Liver (tissue), 3 donors: ENCODE data around the gene COL27A1.
"Not testable (repeated sequence)": the region's sequence is repeated elsewhere in the genome, so short reads cannot be mapped to it uniquely, and the experiment has no call there.

Experiments
- CTCF ChIP-seq: fragments of 150-350 bp; IDR thresholded peaks from 2 replicates; pipeline ENCODE4 v1.5.1; 2017; ENCODE audit warnings: improper control_type of control experiment, low read depth, low read length; ENCODE audit not compliant: missing input control
- EGR1 ChIP-seq, 2 donors: IDR thresholded peaks; 2 replicates each; pipeline ENCODE4 v1.6.1; 2016 to 2018; ENCODE audit warnings: antibody characterized with exemption in 2 of 2, low read depth in 2 of 2
- FOXA1 ChIP-seq: IDR thresholded peaks from 2 replicates; pipeline ENCODE4 v1.6.1; 2016; ENCODE audit warnings: antibody characterized with exemption
- JUND ChIP-seq, 2 donors: IDR thresholded peaks; 2 replicates each; pipeline ENCODE4 v1.6.1; 2016; ENCODE audit warnings: antibody characterized with exemption in 2 of 2
- MAX ChIP-seq: IDR thresholded peaks from 2 replicates; pipeline ENCODE4 v1.6.1; 2016; ENCODE audit warnings: antibody characterized with exemption
- RAD21 ChIP-seq, 2 donors: IDR thresholded peaks; 2 replicates each; pipeline ENCODE4 v1.6.1; 2016; ENCODE audit warnings: antibody characterized with exemption in 2 of 2, mild to moderate bottlenecking in 2 of 2
- REST ChIP-seq: IDR thresholded peaks from 2 replicates; pipeline ENCODE4 v1.6.1; 2016; ENCODE audit warnings: antibody characterized with exemption, mild to moderate bottlenecking
- RXRA ChIP-seq, 2 donors: IDR thresholded peaks; 2 replicates each; pipeline ENCODE4 v1.6.1; 2017 to 2018; ENCODE audit warnings: antibody characterized with exemption in 2 of 2, mild to moderate bottlenecking in 1 of 2
- SP1 ChIP-seq: IDR thresholded peaks from 2 replicates; pipeline ENCODE4 v1.6.1; 2018; ENCODE audit warnings: antibody characterized with exemption, mild to moderate bottlenecking
- YY1 ChIP-seq: IDR thresholded peaks from 2 replicates; pipeline ENCODE4 v1.6.1; 2016; ENCODE audit warnings: antibody characterized with exemption, mild to moderate bottlenecking
- TF ChIP-seq, protein P1 (sequence below): IDR thresholded peaks from 2 replicates; pipeline ENCODE4 v1.6.1; 2016; ENCODE audit warnings: antibody characterized with exemption
- donor health status: healthy.
- donor health status: healthy.

DNA sequence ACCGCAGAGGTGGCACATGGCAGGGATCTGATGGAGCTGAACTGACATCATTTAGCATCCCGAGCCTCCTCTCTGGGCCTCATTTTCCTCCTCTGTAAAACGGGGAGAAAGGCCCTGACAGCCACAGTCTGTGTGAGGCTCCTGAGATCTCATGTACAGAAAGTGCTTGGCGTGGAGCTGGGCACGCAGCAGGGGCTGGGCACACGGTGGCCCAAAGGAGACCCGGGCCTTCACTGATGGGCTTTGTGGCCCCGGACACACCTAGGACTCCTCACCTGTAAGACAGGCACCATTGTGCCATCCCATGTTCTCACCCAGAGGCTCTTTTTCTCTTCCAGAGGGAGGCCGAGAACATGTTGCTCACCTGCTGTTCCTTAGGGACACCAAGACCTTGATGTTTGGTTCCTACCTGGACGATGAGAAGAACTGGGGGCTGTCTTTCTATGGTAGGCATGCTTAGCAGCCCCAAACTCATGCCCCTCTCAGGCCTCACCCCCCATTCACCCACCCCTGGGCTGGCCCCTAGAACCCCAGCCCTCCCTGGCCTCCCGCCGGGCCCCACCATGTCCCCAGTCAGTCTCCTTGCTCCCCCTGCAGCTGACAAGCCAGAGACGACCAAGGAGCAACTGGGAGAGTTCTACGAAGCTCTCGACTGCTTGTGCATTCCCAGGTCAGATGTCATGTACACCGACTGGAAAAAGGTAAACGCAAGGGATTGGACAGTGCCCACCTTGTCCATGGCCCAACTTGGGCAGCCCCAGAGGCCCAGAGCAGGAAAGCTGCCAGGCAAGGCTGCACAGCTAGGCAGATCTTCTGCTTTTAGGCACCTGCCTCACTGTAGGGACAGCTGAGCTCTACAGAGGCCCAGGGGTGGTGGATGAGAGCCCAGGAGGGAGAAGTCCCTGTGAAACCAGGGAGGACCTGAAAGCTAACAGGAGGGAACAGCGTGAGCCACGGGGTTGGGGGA lies 176.2 kb downstream of the COL27A1 start:
- TF ChIP-seq CTCF; MAX; RAD21 (IDR thresholded peaks at IDR 0.05); JUND (IDR thresholded peaks at IDR 0.05); FOXA1; EGR1 (IDR thresholded peaks at IDR 0.05; ENCODE audit: low read depth in 2 of 2); REST; SP1; RXRA (IDR thresholded peaks at IDR 0.05); YY1: not testable (repeated sequence)
- TF ChIP-seq, protein P1, sequence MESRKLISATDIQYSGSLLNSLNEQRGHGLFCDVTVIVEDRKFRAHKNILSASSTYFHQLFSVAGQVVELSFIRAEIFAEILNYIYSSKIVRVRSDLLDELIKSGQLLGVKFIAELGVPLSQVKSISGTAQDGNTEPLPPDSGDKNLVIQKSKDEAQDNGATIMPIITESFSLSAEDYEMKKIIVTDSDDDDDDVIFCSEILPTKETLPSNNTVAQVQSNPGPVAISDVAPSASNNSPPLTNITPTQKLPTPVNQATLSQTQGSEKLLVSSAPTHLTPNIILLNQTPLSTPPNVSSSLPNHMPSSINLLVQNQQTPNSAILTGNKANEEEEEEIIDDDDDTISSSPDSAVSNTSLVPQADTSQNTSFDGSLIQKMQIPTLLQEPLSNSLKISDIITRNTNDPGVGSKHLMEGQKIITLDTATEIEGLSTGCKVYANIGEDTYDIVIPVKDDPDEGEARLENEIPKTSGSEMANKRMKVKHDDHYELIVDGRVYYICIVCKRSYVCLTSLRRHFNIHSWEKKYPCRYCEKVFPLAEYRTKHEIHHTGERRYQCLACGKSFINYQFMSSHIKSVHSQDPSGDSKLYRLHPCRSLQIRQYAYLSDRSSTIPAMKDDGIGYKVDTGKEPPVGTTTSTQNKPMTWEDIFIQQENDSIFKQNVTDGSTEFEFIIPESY, result not testable (repeated sequence)
